BJ (cell line): ENCODE measurements around the gene UQCC5. TPM values are rescaled to one million over a fixed set of nuclear protein-coding genes. Genes with fewer than 3 reads are reported as not detected.

ENCODE experiments used
- CTCF ChIA-PET: fragments of 350-600 bp; formaldehyde crosslinking; extraction: SDS; loops from one replicate; lab custom pipeline; 2021; ENCODE audit warnings: antibody characterized with exemption, inconsistent platforms; lab: Yijun Ruan, JAX
- POLR2A ChIA-PET: fragments of 300-600 bp; sonication (Branson Sonifier 250); formaldehyde crosslinking; extraction: SDS; loops from one replicate; lab custom pipeline; 2021; ENCODE audit warnings: antibody characterized with exemption; lab: Charles Lee
- DNase-seq: peaks from one replicate; pipeline ENCODE4 v3.0.0-alpha.2; 2011; ENCODE audit warnings: low read depth
- H3K27me3 ChIP-seq: 2 replicates; pipeline ENCODE4 v1.6.0; 2011; ENCODE audit warnings: low read length; ENCODE audit not compliant: control insufficient read depth, insufficient read depth
- H3K36me3 ChIP-seq: 2 replicates; pipeline ENCODE4 v1.5.1; 2011; ENCODE audit warnings: low read length; ENCODE audit not compliant: control insufficient read depth, insufficient read depth
- H3K4me3 ChIP-seq: 2 replicates; pipeline ENCODE4 v1.5.1; 2011; ENCODE audit warnings: low read depth, mild to moderate bottlenecking, control low read depth, low read length
- polyA plus RNA-seq: library from polyadenylated mRNA; depleted of rRNA; stranded (reverse); fragments of >200 nt; gene quantifications from 2 replicates; pipeline ENCODE4 v1.2.3, GENCODE V29; 2011
- TF ChIP-seq, protein P1 (sequence below): IDR thresholded peaks from 2 replicates; pipeline ENCODE4 v1.5.1; 2011; ENCODE audit warnings: low read depth, mild to moderate bottlenecking, control low read depth, inconsistent platforms, low read length, moderate library complexity; ENCODE audit not compliant: insufficient read depth

UQCC5 gene
- polyA plus RNA-seq, 1 experiment: 11.9 TPM

DNA sequence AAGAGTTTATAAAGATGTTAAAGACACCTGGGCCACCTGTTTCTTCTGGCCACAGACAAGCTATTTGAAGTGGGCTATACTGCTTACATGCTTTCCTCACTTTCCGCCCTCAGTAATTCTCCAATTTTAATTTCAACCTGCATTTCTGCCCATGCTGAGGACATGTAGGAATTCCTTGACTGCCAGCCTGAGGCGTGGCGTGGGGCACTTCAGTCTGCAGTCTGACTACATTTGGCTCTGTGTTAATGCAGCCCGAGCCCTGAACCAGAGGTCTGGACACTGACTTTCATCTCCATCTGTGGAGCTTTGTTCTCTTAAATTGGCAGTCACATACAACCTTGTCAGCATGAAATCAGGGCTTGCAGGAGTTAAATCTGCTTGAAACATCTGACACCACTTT is 8.5 kb downstream of the UQCC5 start:
- no peaks in the 10 kb centered on the region for H3K27me3 ChIP-seq
- no peak for DNase-seq
- ChIA-PET POLR2A (no interaction called here), CTCF (interaction anchor here (0.6 kb wide), 1 partner anchor 113 kb away, joined by 4 read pairs; no protein-coding TSS in a partner anchor)
- TF ChIP-seq, protein P1, sequence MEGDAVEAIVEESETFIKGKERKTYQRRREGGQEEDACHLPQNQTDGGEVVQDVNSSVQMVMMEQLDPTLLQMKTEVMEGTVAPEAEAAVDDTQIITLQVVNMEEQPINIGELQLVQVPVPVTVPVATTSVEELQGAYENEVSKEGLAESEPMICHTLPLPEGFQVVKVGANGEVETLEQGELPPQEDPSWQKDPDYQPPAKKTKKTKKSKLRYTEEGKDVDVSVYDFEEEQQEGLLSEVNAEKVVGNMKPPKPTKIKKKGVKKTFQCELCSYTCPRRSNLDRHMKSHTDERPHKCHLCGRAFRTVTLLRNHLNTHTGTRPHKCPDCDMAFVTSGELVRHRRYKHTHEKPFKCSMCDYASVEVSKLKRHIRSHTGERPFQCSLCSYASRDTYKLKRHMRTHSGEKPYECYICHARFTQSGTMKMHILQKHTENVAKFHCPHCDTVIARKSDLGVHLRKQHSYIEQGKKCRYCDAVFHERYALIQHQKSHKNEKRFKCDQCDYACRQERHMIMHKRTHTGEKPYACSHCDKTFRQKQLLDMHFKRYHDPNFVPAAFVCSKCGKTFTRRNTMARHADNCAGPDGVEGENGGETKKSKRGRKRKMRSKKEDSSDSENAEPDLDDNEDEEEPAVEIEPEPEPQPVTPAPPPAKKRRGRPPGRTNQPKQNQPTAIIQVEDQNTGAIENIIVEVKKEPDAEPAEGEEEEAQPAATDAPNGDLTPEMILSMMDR: no peak
- no peak overlapping the region for H3K4me3 ChIP-seq
- no peaks in the 10 kb centered on the region for H3K36me3 ChIP-seq

DNA sequence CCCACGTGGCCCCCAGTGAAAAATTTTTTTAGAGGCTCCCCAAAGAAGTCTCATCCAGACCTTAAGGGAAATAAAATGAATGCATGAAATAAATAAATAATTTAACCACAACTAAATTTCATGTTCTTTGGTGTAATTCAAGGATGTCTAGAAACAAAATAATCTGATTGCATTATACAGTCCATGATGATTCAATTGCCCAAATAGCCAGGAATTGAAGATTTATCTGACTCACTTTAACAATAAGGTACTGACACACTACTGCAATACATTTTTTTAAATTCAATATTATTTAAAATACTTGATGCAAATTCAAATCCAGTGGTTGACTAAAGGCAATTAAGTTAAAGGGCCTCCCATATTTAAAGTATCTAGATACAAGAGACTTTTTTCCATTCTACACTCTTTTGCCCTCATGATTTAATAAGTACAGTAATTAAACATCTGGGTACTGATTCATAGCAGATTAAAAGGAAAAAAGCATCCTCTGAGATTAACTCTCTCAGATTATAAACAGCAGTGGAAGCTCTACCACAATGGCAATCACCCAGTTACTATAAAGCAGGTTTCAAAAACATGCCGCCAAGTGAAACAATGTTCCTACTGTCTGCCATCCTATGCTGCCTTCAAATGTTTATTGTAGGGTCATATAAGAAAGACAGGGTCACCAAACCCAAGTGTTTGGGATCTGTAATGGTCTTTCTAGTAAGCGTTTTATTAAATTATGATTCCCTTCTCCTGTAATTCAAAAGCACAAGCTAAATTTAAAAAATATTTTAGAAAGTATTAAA is 9.9 kb downstream of the UQCC5 start:
- POLR2A ChIA-PET: no interaction called here
- H3K27me3 ChIP-seq: no peaks in the 10 kb centered on the region
- DNase-seq: no peak
- CTCF ChIA-PET: interaction anchor here (0.7 to 1.3 kb wide), 2 partner anchors 14 to 147 kb away, joined by 3 read pairs; no protein-coding TSS in a partner anchor
- no peak overlapping the region for H3K4me3 ChIP-seq
- H3K36me3 ChIP-seq: peaks cover 5% of the 10 kb centered on the region
- TF ChIP-seq, protein P1: no peak

DNA sequence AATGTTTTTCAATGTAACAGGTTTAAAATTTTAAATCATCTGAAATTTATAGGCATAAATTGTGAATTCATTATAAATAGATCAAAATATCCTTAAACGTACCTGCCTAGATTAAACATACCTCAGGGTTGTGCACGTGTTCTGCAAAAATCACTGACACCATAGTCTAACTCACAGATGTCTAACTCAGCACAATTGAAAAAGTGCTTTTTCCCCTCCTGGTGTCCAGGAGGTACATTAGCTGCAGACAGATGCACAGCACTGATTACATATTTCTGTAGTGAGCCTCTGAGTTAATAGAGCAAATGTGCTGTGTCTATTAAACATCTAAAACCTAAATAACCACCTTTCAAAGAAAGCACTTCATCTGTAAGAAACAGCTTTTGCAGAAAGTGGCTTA is 10.7 kb downstream of the UQCC5 start:
- Histone ChIP-seq H3K36me3 (peaks cover 5% of the 10 kb centered on the region), H3K4me3 (no peak overlapping the region), H3K27me3 (no peaks in the 10 kb centered on the region)
- TF ChIP-seq, protein P1: no peak
- ChIA-PET CTCF (interaction anchor here (1.3 kb wide), 1 partner anchor 14 kb away, joined by 3 read pairs; no protein-coding TSS in a partner anchor), POLR2A (no interaction called here)
- DNase-seq: no peak

DNA sequence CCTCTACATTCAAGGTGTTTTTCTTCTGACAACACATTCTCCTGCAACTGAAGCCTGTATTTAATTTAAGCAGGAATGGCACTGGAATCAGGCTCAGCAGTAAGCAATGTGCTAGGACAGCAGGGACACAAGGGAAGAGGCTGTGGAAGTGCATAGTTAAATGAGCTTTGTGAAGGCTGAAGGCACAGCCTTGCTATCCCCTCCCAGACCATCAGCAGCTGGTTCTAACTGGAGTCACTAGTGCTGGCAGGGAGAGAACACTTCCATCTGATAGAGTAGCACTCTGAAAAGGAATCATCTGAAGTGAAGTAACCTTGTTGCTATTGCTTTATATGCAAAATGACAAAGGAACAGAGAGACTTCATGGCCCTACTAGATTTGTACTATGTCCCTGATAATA is 14.7 kb downstream of the UQCC5 start:
- no peaks in the 10 kb centered on the region for H3K27me3 ChIP-seq
- POLR2A ChIA-PET: interaction anchor here (0.8 kb wide), 1 partner anchor 8 kb away, joined by 3 read pairs; no protein-coding TSS in a partner anchor
- TF ChIP-seq, protein P1: no peak
- no peak overlapping the region for H3K4me3 ChIP-seq
- H3K36me3 ChIP-seq: peaks cover 14% of the 10 kb centered on the region
- CTCF ChIA-PET: interaction anchor here (1.3 to 1.5 kb wide), 2 partner anchors 12 to 79 kb away, joined by 3 read pairs; no protein-coding TSS in a partner anchor
- DNase-seq: no peak

DNA sequence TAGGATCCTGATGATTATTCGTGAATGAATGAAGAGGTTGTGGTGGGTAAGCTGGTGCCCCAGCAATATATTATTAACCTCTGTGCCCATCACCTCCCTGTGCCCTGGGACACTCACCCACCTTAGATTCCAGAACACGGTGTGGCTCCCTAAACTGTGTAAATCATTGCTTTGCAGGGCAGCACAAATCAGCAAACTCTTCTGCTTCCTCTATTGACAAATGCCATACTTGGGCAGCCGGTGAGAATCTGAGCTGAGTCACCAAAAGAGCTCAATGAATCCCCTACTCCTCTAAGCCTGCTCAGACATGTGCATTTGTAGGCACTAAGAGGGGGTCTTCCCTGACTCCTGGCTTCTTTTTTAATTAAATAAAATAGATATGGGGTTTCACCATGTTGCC is 15.7 kb downstream of the UQCC5 start:
- ChIA-PET POLR2A (no interaction called here), CTCF (interaction anchor here (1.1 to 1.5 kb wide), 3 partner anchors 9 to 80 kb away, joined by 3 read pairs; no protein-coding TSS in a partner anchor)
- Histone ChIP-seq H3K36me3 (peaks cover 14% of the 10 kb centered on the region), H3K27me3 (no peaks in the 10 kb centered on the region), H3K4me3 (no peak overlapping the region)
- no peak for DNase-seq
- TF ChIP-seq, protein P1: no peak
